ENCODE measurements around the gene TCAIM.

The TCAIM gene

GRCh38 chr3:44318891-44319311, 19.7 kb upstream of the TCAIM start:
- no peak overlapping the region for H3K27ac ChIP-seq
- no peak for TF ChIP-seq CTCF (IDR thresholded peaks at IDR 0.05)
- no peak for TF ChIP-seq ZFX (IDR thresholded peaks at IDR 0.05; ENCODE audit: borderline replicate concordance)

GRCh38 chr3:44321335-44321734, 17.2 kb upstream of the TCAIM start:
- peak overlapping the region; percentile 14; the same call in 1 of the 2 replicates for H3K27ac ChIP-seq
- TF ChIP-seq CTCF (IDR thresholded peaks at IDR 0.05) (no peak), ZFX (IDR thresholded peaks at IDR 0.05; ENCODE audit: borderline replicate concordance) (no peak)

- TF ChIP-seq ZFX (IDR thresholded peaks at IDR 0.05; ENCODE audit: borderline replicate concordance), result no peak
- peak; percentile 90 for TF ChIP-seq CTCF (IDR thresholded peaks at IDR 0.05)
- H3K27ac ChIP-seq, result no peak overlapping the region
These were observed 15.1 kb upstream of the TCAIM start for GRCh38 chr3:44323341-44323955.

- H3K27ac ChIP-seq, result no peak overlapping the region
- TF ChIP-seq ZFX (IDR thresholded peaks at IDR 0.05; ENCODE audit: borderline replicate concordance) (no peak), CTCF (IDR thresholded peaks at IDR 0.05) (no peak)
These were observed 14.0 kb upstream of the TCAIM start for GRCh38 chr3:44324584-44324983.

- TF ChIP-seq CTCF (IDR thresholded peaks at IDR 0.05), result no peak
- no peak for TF ChIP-seq ZFX (IDR thresholded peaks at IDR 0.05; ENCODE audit: borderline replicate concordance)
These were observed 12.5 kb upstream of the TCAIM start for GRCh38 chr3:44326019-44326418.

GRCh38 chr3:44326515-44326914, 12.1 kb upstream of the TCAIM start:
- no peak overlapping the region for H3K27ac ChIP-seq
- TF ChIP-seq CTCF (IDR thresholded peaks at IDR 0.05), result no peak
- TF ChIP-seq ZFX (IDR thresholded peaks at IDR 0.05; ENCODE audit: borderline replicate concordance), result no peak

More at GRCh38 chr3:44326019-44326418, 12.5 kb upstream of the TCAIM start:
- H3K27ac ChIP-seq, result no peak overlapping the region

GRCh38 chr3:44329946-44330345, 8.6 kb upstream of the TCAIM start:
- TF ChIP-seq CTCF (IDR thresholded peaks at IDR 0.05), result no peak
- no peak for TF ChIP-seq ZFX (IDR thresholded peaks at IDR 0.05; ENCODE audit: borderline replicate concordance)
- no peak overlapping the region for H3K27ac ChIP-seq
